HG03025 (cell line): Measurements from ENCODE around the gene SMIM23.

Experiments used
- ATAC-seq: cut with Tn5 transposase; IDR thresholded peaks from one replicate; pipeline ENCODE4 v1.9.1; 2021; ENCODE audit warnings: mild to moderate bottlenecking, moderate library complexity; ENCODE audit not compliant: unreplicated experiment, low FRiP score

SMIM23 gene

DNA sequence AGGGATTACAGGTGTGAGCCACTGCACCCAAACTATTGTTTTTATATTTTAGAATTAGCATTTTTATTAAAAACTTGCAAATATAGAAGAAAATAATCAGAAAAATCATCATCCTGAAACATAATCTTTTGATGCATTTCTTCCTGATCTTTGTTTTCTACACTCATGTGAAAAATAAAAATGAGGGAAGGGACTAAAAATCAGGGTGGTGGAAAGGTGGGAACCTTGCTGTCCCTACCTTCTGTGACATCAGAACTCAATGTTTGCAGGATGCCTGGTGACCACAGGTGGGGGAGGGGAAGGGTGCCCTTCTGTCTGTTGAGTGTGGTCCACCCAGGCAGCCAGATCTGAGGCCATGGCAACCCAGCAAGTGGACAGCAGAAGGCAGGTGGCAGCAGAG is at the start of gene SMIM23:
Gene SMIM23, plus strand, starts transcription at position 301 of the 400 bp plus-strand sequence. Its CDS starts 55 bp downstream, at position 356.
- ATAC-seq = no peak

DNA sequence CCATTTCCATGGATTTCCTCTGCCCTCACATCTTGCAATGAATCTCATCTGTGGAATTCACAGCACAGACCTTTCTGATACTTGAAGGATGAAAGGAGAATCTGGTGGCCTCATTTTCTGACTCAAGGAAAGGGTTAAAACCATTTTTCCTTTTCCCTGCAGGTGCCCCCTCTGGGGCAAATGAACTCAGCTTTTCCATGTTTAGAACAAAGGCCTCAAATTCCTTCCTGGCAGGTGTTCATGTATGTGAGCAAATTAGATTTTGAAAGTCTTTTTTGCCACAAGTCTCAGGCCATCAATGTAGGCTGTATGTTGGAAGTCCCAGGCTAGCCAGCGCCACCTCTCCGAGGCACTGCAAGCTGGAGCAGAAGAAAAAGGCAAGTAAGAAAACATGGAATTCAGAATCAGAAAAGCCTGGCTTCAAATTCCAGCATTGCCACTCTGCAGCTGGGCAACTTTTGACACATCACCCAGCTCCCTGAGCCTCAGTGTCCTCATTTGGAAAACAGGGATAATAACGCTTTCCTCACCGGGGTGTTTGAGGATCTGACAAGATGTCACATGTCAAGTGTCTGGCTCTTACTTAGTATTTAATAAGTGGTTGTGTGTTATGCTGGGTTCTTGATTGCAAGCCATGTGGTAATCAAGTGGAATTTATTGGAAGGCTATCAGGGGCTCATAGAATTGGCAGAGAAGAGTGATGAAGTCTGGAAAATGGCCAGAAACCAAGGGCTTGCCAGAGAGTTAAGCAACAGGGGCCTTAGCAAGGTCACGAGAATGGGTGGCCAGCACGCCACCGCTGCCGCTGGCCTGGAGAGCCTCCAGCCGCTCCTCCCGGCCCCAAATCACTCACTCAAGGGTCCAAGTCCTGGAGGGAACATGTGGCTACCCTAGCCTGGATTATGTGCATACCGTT is 48.4 kb upstream of the SMIM23 start:
- no peak for ATAC-seq

DNA sequence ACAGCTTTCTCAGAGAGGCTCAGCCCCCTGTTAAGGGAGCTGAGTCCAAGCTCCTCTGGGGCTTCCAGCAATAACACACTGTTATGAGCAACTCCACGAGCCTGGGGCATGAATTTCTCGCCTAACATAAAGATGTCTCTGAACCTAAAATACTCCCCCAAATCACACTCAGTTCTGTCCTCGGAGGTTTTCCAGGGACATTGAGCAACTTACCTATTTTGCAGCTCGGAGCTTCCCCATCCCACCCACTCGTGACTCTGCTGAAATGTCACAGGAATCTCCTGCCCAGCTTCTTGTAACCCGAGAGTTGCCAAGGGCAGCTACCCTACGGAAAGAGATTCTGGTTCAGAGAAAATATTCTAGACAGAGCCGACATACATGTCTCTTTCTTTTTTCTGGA is 47.1 kb upstream of the SMIM23 start:
- ATAC-seq = no peak

DNA sequence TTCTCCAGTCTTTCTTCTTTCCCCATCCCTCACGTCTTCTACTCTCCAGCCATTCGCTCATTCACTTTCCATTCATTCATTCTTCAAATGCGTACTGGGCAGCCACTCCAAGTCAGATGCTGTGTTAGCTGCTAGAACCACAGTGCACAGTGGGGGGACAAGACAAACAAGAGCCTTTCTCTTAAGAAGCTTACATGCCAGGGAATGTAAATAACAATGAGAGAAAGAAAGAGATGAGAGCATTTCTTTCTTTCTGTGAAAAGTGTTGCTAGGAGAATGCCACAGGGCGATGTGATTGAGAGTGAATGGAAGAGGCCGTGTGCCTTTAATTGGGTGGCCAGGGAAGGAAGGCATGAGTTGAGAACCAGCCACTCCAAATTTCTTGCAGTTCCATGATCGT is 46.3 kb upstream of the SMIM23 start:
- ATAC-seq = no peak

DNA sequence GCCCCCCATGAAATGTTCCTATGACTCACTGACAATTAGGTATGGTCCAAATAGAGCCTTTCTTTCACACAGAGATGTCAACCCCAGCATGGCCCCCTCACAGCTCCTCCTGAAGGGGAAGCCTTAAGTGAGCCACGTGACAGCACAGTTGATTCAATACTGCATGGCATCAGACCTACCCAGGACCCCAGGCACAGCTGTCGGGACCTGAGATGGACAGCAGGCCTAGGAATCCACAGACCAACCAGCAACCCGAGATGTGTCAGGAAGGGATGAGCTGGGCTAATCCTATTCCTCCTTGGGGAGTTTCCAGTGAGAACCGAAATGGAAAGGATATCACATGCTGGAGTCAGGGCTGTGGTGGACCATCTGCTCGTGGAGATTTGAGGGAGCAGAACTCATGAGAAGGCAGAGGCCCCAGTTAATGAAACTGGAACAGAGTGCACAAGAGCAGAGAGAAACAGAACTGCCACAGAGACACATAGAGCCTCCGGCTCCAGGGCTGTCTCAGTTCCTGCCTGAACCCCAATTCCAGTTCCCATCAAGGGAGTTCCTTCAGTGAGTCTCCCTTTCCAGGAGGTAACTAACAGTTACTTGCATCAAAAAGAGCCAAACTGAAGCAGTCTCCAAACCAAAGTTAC is 42.1 kb upstream of the SMIM23 start:
- ATAC-seq = peak; percentile 59

DNA sequence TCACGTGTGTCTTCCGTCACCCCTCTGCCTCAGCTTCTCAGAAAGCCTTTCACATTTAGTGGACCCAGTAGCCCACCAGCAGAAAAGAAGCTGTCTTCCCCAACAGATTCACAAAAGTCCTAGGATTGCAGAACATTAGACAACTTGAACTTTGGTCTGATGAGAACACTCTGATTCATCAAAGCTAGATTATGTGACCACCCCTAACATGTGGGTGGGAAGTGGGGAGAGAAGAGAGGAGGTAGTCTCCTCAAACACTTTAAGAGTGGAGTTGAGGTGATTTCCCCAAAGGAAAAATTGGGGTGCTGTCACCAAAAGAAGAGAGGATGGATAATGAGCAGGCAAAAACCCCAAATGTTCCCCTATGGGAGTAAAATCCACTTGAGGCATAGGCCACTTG is 41.4 kb upstream of the SMIM23 start:
- no peak for ATAC-seq

DNA sequence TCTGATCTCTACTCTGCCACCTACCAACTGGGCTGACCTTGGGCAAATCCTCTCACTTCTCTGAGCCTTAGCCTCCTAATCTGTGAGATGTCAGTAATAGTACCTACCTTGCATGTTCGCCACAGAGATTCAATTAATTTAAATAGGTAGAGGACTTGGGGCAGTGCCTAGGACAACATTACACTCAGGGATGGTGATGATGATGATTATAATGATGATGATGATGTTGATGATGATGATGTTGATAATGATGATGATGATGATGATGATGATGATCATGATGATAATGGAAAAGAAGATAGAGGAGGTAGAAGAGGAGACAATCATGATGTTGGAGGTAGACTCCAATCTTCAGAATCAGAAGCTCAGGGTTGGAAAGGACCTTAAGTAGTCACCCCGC is 40.7 kb upstream of the SMIM23 start:
- no peak for ATAC-seq

DNA sequence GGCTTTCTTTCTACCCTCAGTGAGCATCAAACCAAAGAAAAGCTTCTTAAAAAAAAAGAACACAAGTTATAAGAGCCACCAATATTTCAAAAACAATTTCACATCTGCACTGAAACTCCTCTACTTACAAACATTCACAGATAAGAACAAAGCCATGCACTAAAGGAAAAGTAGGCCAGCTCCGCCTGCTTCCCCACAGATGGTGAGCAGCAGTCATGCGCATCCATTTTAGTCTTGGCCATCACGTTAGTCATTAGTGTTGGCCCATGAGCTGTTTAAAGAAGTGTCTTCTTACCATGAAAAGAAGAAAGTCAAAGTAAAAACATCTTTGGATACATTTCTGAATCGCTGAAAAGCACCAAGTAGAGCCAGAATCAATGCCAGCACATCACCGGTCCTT is 40.0 kb upstream of the SMIM23 start:
- no peak for ATAC-seq

DNA sequence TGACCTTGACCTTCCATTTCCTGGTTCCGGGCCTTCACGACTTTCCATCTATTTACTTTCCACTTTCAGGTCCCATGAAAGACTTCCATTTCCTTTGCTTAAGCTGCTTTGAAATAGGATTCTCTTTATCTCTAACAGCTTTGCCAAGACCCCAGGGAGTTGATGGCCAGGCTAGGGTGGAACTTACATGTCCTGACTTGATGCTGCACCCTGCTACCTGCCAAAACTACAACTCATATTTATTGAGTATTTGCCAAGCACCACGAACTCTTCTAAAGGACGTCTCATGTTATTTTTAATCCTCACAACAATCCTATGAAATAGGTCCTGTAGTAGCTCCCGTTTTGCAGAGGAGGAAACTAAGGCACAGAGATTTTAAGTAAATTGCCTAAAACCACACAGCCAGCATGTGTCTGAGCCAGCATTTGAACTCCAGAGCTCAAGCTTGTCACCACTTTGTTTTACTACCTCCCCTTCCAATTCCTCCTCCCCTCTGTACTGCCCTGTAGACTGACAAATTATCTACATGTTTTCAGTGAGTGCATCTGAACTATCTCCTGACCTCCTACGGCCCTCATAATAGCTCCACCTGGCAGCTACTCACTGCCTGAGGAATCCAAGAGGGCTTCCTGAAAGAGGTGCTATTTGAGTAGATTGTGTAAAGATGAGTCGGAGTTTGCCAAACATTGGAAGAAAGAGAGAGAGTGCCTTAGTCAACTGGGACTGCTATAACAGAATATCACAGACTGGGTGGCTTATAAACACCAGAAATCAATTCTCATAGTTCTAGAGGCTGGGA is 38.4 kb upstream of the SMIM23 start:
- ATAC-seq = no peak

DNA sequence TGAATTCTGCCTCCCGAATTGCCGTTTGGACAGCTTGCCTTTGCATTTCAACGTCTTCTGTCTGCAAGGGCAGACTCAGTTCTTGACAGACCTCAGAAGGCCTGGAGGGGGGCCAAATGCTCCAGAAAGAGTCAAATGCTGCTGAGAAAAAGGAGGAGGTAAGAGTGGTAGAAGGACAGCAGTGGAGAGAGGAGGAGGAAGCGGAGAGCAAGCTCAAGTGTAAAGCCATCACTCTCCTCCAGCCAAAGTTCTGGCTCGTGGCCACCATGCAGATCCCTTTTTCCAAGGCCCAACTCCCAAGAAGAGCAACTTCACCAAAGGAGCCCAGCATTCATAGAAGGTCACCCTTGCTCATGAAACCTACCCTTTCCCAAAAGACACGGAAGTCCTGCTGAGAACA is 36.9 kb upstream of the SMIM23 start:
- ATAC-seq = no peak

DNA sequence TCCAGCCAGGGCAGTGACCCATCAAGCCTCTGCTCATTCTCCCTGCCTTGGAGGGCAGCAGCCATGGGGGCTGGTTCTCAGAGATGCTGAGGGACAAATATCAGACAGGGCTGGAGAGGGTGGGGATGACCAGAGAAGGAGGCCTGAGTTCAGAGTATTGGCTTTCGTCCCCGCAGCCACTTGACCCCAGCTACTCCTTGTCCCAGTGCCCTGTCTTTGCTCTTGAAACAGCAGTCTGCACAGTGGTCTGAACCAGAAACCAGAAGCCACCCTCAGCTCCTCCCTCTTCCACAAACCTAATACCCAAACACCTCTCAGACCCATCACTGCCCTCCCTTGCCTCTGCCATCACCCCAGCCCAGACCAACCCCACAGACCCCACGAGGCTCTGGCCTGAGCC is 36.3 kb upstream of the SMIM23 start:
- ATAC-seq = no peak

DNA sequence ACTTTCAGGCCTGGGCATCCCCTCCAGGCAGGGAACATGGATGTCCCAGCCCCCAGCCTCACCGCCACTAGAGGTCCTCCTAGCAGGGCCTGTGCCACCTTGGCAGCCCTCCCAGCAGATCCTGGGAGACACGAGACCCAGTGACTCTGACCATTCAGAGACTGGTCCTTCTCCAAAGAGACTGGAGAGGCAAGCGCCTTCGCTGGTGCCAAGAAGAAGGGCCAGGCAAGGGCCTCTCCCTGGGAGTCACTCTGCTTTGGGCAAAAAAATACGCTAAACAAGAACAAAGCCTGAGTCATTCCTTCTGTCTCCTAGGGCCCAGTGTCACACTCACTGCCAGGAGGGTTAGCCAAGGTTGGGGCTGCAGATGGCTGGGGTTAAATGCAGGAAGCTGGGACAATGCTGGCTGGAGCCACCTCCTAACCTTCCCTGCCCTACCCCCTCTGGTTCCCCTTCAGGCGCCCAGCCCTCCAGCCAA is 35.3 kb upstream of the SMIM23 start:
- ATAC-seq = no peak

DNA sequence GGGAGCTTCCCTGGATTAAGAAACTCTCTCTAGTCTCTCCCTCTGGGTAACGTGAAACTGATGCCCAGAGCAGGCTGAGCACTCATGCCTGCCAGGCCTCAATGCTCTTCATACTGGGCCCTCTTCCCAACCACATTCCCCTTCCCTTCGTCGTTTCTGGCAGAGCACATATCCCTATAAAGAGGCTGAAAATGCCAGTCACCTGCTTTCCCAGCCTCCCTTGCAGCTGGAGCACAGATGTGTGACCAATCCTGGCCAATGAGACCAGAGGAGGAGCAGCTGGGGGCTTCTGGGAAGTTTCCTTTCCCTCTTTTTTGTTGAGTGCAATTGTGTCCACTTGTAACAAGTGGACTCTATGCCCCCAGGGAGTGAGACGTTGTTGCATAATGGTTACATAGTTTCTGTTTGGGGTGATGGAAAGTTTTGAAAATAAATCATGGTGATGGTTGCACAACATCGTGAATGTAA is 30.2 kb upstream of the SMIM23 start:
- ATAC-seq = no peak

DNA sequence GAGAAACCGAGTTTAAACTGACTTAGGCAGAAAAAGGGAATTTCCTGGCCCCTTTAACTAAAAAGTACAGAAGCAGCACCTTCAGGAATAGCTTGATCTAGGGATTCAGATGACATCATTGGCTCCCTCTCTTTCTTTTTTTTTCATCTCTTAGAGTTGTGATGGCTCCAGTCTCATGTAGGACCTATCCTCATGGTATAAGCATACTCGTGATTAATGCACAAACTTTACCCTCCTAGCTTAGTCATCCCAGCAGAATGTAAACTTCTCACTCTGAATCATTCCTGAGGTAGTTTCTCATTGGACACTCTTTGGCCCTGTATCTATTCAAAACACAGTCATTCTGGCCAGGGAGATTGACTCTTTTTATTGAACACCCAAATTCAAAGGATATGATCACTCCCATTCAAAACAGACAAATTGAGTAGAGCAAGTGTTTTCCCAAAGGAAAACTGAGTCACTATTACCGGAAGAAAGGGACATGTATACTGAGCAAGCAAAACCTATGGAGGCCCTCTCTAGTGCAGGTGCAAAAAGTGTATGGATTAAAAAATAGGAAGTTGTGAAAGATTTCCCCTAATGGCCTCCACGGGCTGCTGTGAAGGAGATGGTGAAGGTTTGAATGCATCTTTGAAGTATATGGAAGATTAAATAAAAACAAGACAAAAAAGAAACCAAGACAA is 27.6 kb upstream of the SMIM23 start:
- ATAC-seq = no peak

DNA sequence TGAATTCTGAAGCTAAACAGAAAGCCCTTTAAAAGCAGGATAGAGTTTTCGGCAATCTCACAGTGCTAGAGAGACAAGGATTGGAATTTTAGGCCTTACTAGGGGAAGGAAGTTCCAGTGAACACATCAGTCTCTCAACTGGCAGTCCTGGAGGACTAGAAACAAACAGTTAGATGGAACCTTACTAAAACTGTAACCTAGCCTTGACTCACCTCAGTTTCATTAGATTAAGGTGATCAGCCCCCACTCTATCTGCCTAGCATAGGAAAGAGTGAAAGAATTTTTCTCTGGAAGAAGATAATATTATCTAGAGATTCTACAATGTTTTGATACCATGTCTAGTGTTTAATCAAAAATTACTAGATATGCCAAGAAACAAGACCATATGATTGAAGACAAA is 25.8 kb upstream of the SMIM23 start:
- no peak for ATAC-seq

DNA sequence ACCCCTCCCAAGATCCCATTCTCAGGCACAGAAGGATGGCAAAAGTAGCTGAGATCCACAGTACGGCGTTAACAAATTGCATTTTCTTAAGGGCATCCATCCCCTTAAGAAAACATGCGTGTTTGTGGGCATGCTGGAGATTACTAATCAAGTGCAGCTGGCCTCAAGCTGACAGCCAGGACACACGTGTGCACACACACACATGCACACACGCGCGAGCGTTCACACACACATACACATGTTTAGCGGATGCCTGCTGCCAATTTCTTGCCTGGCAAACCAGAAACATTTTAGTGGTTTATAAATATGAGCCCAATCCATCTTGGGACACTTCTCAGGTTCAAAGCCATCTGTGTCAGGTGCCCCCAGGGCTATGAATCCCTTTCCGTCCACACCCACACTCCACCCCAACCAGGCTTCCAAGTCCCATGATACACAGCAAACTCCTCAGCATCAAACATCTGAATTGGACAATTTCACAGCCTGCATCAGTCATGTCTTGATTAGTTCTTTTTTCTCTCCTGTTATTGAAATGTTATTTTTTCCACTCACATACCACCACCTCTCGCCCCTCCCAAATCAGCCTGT is 23.5 kb upstream of the SMIM23 start:
- no peak for ATAC-seq

DNA sequence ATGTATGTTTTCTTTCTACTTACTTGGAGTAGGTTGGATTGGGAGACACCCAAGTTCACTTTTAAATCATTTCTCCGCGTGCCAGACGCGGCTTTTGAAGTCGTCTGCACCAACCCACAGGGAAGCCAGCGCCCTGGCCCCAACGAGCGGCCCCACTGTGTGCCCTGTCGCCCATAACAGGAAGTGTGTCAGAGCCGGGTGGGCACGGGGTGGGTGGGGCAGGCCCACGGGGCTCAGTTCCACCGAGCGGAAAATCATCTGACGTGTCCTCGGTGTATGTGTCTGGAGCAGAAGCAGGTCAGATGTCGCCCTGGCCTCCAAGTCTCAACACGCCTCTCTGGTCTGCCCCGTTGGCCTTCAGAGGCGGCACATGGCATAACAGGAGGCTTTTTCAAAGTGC is 22.7 kb upstream of the SMIM23 start:
- no peak for ATAC-seq

DNA sequence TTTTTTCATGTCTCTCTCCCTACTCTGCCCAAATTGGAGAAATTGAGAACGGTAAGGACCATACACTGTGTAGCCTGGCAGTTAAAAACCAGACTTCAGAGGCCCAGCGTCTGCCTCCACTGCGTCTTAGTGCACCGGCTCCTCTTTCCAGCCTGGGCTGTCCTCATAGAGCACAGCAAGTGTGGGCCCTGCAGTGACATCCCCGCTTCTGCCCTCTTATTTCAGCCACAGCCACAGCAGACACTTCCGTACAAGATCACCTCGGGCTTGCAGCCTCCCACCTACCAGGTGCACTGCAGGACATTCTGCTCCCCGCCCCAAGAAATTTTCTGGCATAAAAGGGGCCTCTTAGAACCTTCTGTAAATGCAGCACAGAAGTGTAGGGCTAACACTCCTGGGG is 21.4 kb upstream of the SMIM23 start:
- no peak for ATAC-seq

DNA sequence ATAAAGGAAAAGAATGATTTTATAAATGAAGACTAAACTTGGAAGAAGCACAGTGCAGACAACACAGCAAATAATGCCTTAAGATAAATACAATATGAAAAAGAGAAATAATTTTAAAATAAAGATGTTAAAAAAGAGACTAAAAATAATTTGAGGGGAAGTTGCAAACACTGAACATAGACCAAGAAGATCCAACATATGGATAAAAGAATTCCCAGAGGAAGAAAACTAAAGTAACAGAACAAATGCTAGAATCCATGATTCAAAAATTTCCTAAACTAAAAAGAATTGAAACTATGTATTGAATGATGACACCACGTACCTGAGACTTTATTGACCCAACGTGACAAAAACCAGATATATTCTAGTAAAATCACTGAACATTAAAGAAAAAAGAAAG is 18.7 kb upstream of the SMIM23 start:
- no peak for ATAC-seq

DNA sequence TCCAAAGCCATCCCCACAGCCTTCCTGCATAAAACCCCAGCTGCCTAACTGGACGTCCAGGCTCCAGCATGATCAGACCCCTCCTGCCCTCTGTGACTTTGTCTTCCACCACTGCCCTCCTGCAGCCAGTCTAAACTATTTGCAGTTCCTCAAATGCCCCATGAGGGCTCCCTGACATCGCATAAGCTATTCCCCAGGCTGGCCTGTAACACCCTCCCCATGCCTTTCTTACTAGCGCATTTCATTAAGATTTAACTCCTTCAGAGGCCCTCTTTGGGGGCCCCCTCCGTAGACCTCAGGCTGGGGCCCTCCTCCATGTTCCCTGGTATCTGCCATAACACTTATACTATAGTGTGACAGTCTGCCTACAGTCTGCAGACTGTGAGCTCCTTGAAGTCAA is 15.5 kb upstream of the SMIM23 start:
- ATAC-seq = no peak
